Astrocyte (in vitro differentiated cells and primary cell): Measurements from ENCODE around the gene KCNJ13.

Source experiments
- EZH2 ChIP-seq: IDR thresholded peaks from 2 replicates; pipeline ENCODE4 v1.6.1; 2012; ENCODE audit warnings: mild to moderate bottlenecking, low read length, inconsistent platforms; ENCODE audit not compliant: insufficient read depth
- TF ChIP-seq, protein P1 (sequence below): IDR thresholded peaks from 2 replicates; pipeline ENCODE4 v1.5.1; 2011; ENCODE audit warnings: low read depth, mild to moderate bottlenecking, inconsistent platforms, low read length, moderate library complexity; ENCODE audit not compliant: insufficient read depth

DNA sequence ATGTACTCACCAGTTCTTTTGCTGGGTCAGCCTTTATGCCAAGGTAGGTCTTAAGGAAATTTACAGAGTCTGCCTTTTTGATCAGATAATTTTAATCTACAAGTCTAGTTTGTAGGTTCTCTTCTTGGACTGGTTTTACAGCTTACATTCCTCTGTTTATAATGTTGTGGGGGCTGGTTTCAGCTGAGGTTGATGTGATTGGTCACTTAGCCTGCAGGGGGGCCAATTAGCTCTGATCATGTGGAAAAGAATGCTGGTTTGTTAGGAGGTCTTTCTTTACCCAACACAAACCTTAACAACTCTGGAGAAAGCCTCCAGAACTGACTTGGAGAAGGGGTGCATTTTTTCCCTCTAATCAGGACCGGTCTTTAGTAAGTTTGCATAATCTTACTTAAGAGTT lies at the start of gene KCNJ13:
- TF ChIP-seq, protein P1, sequence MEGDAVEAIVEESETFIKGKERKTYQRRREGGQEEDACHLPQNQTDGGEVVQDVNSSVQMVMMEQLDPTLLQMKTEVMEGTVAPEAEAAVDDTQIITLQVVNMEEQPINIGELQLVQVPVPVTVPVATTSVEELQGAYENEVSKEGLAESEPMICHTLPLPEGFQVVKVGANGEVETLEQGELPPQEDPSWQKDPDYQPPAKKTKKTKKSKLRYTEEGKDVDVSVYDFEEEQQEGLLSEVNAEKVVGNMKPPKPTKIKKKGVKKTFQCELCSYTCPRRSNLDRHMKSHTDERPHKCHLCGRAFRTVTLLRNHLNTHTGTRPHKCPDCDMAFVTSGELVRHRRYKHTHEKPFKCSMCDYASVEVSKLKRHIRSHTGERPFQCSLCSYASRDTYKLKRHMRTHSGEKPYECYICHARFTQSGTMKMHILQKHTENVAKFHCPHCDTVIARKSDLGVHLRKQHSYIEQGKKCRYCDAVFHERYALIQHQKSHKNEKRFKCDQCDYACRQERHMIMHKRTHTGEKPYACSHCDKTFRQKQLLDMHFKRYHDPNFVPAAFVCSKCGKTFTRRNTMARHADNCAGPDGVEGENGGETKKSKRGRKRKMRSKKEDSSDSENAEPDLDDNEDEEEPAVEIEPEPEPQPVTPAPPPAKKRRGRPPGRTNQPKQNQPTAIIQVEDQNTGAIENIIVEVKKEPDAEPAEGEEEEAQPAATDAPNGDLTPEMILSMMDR: no peak
- no peak for TF ChIP-seq EZH2
